ENCODE results near the gene KCTD15.

- no peak for TF ChIP-seq EP300 (IDR thresholded peaks at IDR 0.05)
- no peak for TF ChIP-seq POLR2AphosphoS5 (IDR thresholded peaks at IDR 0.05)
- no peak for TF ChIP-seq CTCF (IDR thresholded peaks at IDR 0.05)
- TF ChIP-seq POLR2A (IDR thresholded peaks at IDR 0.05), result no peak
Observed at GRCh38 chr19:33849551-33850147, 53.0 kb downstream of the KCTD15 start.
